Panc1 (cell line): ENCODE measurements around the gene C11orf65. TPM values are rescaled to one million over a fixed set of nuclear protein-coding genes. Genes with fewer than 3 reads are reported as not detected.

Source experiments
- ATAC-seq: fragments of 200-7000 bp; cut with Tn5 transposase; 2 replicates; pipeline ENCODE4 v1.9.1; 2020; ENCODE audit warnings: mild to moderate bottlenecking, moderate library complexity
- BruUV-seq: library from RNA; stranded (reverse); fragments of 400-500 nt; replicated peaks from 2 replicates; lab custom pipeline; 2021; lab: Mats Ljungman, UMichigan
- CTCF ChIA-PET: fragments of 300-600 bp; sonication (Branson Sonifier 250); formaldehyde crosslinking; loops from one replicate; lab custom pipeline; 2022; ENCODE audit warnings: antibody characterized with exemption; lab: Charles Lee
- POLR2A ChIA-PET: fragments of 300-600 bp; sonication (Branson Sonifier 250); formaldehyde crosslinking; loops from one replicate; lab custom pipeline; 2022; ENCODE audit warnings: antibody characterized with exemption; lab: Charles Lee
- DNase-seq: peaks from one replicate; pipeline ENCODE4 v3.0.0-alpha.2; 2010; ENCODE audit warnings: low read depth, low spot score
- H3K27ac ChIP-seq: 2 replicates; pipeline ENCODE4 v1.5.1; 2011; ENCODE audit warnings: mild to moderate bottlenecking, low read length, inconsistent platforms
- H3K27me3 ChIP-seq: fragments of 200-500 bp; sonication (Bioruptor generic); 2 replicates; pipeline ENCODE4 v1.6.0; 2014; ENCODE audit warnings: low read length, inconsistent platforms; ENCODE audit not compliant: control insufficient read depth, insufficient read depth
- H3K36me3 ChIP-seq: fragments of 200-500 bp; sonication (Bioruptor generic); 2 replicates; pipeline ENCODE4 v1.5.1; 2014; ENCODE audit warnings: inconsistent platforms, mild to moderate bottlenecking, low read length, moderate library complexity; ENCODE audit not compliant: control insufficient read depth, insufficient read depth
- H3K4me1 ChIP-seq: 2 replicates; pipeline ENCODE4 v1.5.1; 2011; ENCODE audit warnings: inconsistent platforms, mild to moderate bottlenecking, low read length, moderate library complexity; ENCODE audit not compliant: control insufficient read depth, insufficient read depth
- H3K4me3 ChIP-seq, 2 experiments: 2 replicates each; pipeline ENCODE4 v1.5.1; 2011 to 2012; ENCODE audit warnings: low read depth in 2 of 2, low read length in 2 of 2, mild to moderate bottlenecking in 2 of 2, inconsistent platforms in 1 of 2, moderate library complexity in 1 of 2
- H3K9me3 ChIP-seq: fragments of 200-500 bp; sonication (Bioruptor generic); 2 replicates; pipeline ENCODE4 v1.5.1; 2014; ENCODE audit warnings: low read depth, mild to moderate bottlenecking, inconsistent platforms, low read length, moderate library complexity; ENCODE audit not compliant: control insufficient read depth, insufficient read depth
- CTCF ChIP-seq: fragments of 450-650 bp; IDR thresholded peaks from 2 replicates; pipeline ENCODE4 v1.5.1; 2017; ENCODE audit warnings: mild to moderate bottlenecking
- POLR2AphosphoS5 ChIP-seq: IDR thresholded peaks from 2 replicates; pipeline ENCODE4 v1.6.1; 2012; ENCODE audit warnings: mild to moderate bottlenecking, low read depth, low read length, moderate library complexity
- REST ChIP-seq, 2 experiments: IDR thresholded peaks; 2 replicates each; pipeline ENCODE4 v1.6.1; 2011 to 2012; ENCODE audit warnings: low read depth in 2 of 2, control low read depth in 1 of 2, low read length in 1 of 2, mild to moderate bottlenecking in 1 of 2, moderate library complexity in 1 of 2; ENCODE audit not compliant: insufficient read depth in 1 of 2
- SIN3A ChIP-seq: IDR thresholded peaks from 2 replicates; pipeline ENCODE4 v1.6.1; 2012; ENCODE audit warnings: low read depth, mild to moderate bottlenecking, low read length, moderate library complexity, borderline replicate concordance; ENCODE audit not compliant: insufficient read depth
- TCF7L2 ChIP-seq: IDR thresholded peaks from 2 replicates; pipeline ENCODE4 v1.6.1; 2011; ENCODE audit warnings: mild to moderate bottlenecking, low read depth, low read length, inconsistent platforms
- in situ Hi-C: cut with HindIII; loops from 2 replicates; pipeline ENCODE4 v1.10.0; 2016; ENCODE audit warnings: low sequenced_read_pairs, low pct_unique_long_range_greater_than_20kb
- intact Hi-C: fragments of 100-400 bp; cut with micrococcal nuclease; formaldehyde crosslinking; loops from one replicate; pipeline ENCODE4 v1.10.0; 2022; ENCODE audit not compliant: unreplicated experiment
- total RNA-seq: library from RNA; stranded (reverse); gene quantifications from one replicate; pipeline ENCODE4 v1.2.1, GENCODE V29; 2021; ENCODE audit not compliant: unreplicated experiment

C11orf65 gene
- total RNA-seq, 1 experiment from 2014 or later: 0.18 TPM

GRCh38 chr11:108432783-108433182 lies 34.5 kb downstream of the C11orf65 start:
- no TSS peak for BruUV-seq
- ATAC-seq (no peak), DNase-seq (no peak)
- TF ChIP-seq SIN3A (no peak), POLR2AphosphoS5 (no peak), CTCF (no peak), TCF7L2 (no peak), REST (IDR thresholded peaks at IDR 0.05; ENCODE audit: insufficient read depth in 1 of 2, low read depth in 2 of 2, low read length in 1 of 2) (no peak)
- CTCF ChIA-PET: no interaction called here
- intact Hi-C loops (no loop called here), in situ Hi-C loops (no loop called here)
- Histone ChIP-seq H3K4me1 (no peaks in the 10 kb centered on the region), H3K27ac (no peak overlapping the region), H3K9me3 (peaks cover 7% of the 10 kb centered on the region; the same call in 1 of the 2 replicates), H3K27me3 (no peaks in the 10 kb centered on the region), H3K4me3 (no peak overlapping the region), H3K36me3 (no peaks in the 10 kb centered on the region)
- POLR2A ChIA-PET: no interaction called here

GRCh38 chr11:108431997-108432396 lies 35.3 kb downstream of the C11orf65 start:
- H3K4me3 ChIP-seq: no peak overlapping the region
- H3K27me3 ChIP-seq: no peaks in the 10 kb centered on the region
- in situ Hi-C loops: no loop called here
- intact Hi-C loops: no loop called here
- H3K36me3 ChIP-seq: no peaks in the 10 kb centered on the region
- POLR2A ChIA-PET: interaction anchor here (0.6 kb wide), 1 partner anchor 15 kb away, joined by 4 read pairs; no protein-coding TSS in a partner anchor
- H3K27ac ChIP-seq: no peak overlapping the region
- no TSS peak for BruUV-seq
- H3K9me3 ChIP-seq: peaks cover 7% of the 10 kb centered on the region; the same call in 1 of the 2 replicates
- ATAC-seq: no peak
- DNase-seq: no peak
- no peak for TF ChIP-seq CTCF
- no peak for TF ChIP-seq REST (IDR thresholded peaks at IDR 0.05; ENCODE audit: insufficient read depth in 1 of 2, low read depth in 2 of 2, low read length in 1 of 2)
- TF ChIP-seq POLR2AphosphoS5: no peak
- TF ChIP-seq TCF7L2: no peak
- no peak for TF ChIP-seq SIN3A
- CTCF ChIA-PET: no interaction called here
- H3K4me1 ChIP-seq: no peaks in the 10 kb centered on the region
